ENCODE results near the gene FKBP4.

- TF ChIP-seq EZH2 (IDR thresholded peaks at IDR 0.05; ENCODE audit: low read depth, low read length, severe bottlenecking) (no peak), GABPA (IDR thresholded peaks at IDR 0.05; ENCODE audit: borderline replicate concordance, insufficient read depth, low read length) (no peak)
These were observed 41.1 kb downstream of the FKBP4 start for GRCh38 chr12:2835691-2836403.
